Neural progenitor cell (in vitro differentiated cells): Measurements from ENCODE around the gene LARGE1.

Experiments
- EZH2 ChIP-seq: fragments of 200-600 bp; sonication (generic); IDR thresholded peaks from 2 replicates; pipeline ENCODE4 v1.6.1; 2017; ENCODE audit warnings: antibody characterized with exemption, mild to moderate bottlenecking, moderate library complexity
- TF ChIP-seq, protein P1 (sequence below): fragments of 200-600 bp; sonication (generic); IDR thresholded peaks from 2 replicates; pipeline ENCODE4 v1.5.1; 2017; ENCODE audit warnings: antibody characterized with exemption, mild to moderate bottlenecking

DNA sequence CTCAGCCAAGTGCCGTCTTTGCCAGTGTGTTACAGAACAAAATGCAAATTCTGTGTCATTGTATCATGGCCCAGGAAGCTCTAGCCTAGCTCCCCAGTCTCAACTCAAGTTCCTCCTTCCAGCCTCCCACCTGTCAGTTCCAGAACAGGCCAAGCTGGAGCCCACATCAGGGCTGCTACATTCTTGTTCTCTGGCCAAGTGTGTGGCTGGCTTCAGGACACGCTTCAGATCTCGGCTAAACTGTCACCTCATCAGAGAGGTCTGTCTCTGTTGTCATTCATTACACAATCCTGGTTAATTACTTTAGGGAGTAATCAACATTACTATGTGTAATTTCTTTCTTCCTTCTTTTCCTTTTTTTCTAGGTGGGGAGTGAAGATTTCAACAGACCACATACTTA is 515.1 kb downstream of the LARGE1 start:
- TF ChIP-seq, protein P1, sequence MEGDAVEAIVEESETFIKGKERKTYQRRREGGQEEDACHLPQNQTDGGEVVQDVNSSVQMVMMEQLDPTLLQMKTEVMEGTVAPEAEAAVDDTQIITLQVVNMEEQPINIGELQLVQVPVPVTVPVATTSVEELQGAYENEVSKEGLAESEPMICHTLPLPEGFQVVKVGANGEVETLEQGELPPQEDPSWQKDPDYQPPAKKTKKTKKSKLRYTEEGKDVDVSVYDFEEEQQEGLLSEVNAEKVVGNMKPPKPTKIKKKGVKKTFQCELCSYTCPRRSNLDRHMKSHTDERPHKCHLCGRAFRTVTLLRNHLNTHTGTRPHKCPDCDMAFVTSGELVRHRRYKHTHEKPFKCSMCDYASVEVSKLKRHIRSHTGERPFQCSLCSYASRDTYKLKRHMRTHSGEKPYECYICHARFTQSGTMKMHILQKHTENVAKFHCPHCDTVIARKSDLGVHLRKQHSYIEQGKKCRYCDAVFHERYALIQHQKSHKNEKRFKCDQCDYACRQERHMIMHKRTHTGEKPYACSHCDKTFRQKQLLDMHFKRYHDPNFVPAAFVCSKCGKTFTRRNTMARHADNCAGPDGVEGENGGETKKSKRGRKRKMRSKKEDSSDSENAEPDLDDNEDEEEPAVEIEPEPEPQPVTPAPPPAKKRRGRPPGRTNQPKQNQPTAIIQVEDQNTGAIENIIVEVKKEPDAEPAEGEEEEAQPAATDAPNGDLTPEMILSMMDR = no peak
- TF ChIP-seq EZH2 = no peak
